Fibroblast of skin of left biceps (primary cell): ENCODE measurements around the gene MAPK10.
"Not testable (repeated sequence)": the region's sequence is repeated elsewhere in the genome, so short reads cannot be mapped to it uniquely, and the experiment has no call there.

Experiments used
- DNase-seq, 2 experiments: peaks; one replicate each; pipeline ENCODE4 v3.0.0-alpha.2; 2013; ENCODE audit warnings: low read depth in 2 of 2

MAPK10 gene

DNA sequence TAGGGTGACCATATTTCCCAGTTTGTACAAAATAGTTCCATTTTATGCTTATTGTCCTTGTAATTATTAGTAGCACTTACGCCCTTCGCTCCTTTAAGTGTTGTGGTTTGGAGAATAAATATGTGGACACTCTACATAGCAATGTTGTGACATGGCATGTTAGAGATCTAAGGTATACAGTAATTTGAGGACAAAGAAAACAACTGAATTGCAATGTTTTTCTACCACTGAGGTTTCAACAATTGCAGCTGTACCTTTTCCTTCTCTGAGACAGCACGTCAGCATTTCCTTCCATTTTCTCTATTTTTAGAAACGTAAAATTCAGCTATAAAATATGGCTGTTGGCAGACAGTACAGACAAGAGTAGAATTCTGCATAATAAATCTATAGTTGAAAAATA, 323.1 kb downstream of the MAPK10 start:
- no peak for DNase-seq

DNA sequence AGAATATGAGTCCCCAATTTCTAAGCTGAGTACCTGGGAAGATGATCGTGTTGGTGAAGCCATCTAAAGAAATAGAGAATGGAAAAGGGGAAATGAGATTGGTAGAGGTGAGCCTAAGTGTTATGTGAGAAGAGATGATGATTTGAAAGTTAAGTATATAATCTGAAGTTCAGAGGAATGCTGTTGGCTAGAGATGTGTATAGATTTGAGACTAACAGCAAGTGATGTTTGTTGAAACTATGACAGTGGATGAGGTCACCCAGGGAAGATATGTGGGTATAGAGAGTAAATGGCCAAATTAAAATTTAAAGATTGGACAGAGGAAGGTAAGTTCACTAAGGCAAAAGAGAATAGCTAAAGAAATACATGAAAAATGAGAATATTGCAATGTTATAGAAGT, 324.2 kb downstream of the MAPK10 start:
- DNase-seq: no peak

DNA sequence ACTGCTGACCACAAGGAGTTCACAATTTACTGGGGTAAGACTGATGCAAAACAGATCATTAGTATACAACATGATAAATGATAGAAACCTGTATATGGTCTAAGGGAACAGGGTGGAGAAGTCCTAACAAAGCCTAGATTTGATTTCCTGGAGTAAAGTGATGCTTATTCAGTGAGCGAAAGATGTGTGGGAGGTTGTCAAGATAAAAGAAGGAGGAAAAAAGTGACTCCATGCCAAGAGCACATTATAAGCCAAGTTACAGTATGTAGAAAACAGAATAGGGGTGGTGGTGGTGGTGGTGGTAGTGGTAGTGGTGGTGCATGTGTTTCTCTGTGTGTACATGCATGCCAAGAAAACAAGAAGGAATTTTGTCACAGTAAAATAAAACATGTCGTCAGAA, 325.2 kb downstream of the MAPK10 start:
- no peak for DNase-seq

DNA sequence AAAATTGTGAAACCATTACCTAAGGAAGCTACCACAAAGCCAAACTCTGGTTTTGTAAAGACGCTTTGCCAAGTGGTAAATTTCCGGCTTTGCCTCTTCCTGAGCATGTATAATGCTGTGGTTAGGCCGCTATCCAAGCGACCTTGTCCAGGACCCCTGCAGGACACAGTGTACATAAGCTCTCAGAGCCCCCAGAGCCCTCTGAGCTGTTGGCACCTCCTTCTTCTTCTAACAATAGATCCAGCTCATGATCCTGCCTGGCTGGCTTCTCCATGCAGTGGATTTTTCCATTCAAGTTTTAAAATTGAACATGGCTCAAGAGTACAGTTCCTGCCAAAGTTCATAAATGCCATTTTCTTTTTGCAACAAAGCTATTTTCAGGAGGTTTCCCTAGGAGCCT, 326.7 kb downstream of the MAPK10 start:
- peak; percentile 46 to 49 for DNase-seq

DNA sequence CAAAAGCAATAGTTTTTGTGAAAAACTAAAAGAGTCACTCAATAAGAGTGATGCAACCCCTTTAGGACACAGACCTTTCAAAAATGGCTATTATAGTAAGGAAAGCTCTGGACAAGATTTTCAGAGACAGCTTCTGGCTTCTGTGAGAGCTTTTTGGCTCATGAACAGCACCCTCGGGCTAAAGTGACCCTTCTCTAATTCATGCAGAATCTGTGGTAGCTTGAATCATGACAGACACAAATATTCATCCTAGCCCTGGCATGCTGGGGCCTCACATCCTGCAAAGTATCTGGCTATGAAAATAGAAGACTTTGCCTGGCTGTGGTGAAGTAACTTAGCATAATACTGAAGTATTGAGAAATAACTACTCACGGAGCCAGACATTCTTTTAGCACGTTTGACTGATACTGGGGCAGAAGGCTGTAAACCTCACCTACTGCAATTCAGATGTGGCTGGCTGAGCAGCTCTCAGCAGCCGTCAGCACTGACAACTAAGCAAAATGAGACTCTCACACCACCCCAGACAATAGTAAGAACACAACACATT, 327.3 kb downstream of the MAPK10 start:
- DNase-seq: peak; percentile 80 to 86

DNA sequence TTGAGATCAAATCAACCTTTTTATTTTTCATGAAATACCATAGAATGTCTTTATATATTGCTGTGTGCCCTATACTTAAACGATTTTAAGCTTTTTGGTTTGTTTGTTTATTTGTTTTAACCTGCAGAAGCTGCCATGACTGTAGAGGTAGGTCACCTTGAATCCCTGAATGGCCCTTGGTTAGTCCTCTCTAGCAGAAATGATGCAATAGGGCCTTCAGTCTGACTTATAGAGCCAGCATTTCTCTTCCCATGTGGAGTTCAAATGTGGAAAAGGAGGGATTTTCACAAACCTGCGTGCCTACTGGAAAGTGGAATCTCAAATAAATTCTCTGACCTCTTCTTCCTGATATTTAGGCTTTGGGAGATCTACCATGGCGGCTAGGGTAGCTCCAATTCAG, 327.9 kb downstream of the MAPK10 start:
- DNase-seq: no peak

DNA sequence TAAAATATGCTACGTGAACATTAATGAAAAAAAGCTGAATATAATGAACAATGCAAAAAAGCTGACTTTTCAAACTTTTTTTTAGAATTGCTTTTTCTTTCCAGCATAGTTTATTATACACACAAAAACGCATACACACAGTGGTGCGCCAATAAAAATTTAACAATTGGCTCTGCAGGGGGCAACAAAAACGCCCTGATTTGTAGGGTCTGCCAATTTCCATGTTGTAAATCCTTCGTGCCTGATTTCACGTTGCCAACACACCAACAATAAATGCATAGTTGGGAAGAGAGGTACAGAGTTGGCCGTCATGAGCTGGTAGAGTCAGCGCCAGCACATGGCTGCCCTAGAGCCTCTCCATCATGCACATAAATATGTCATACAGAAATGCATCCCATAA, 333.1 kb downstream of the MAPK10 start:
- DNase-seq: no peak

DNA sequence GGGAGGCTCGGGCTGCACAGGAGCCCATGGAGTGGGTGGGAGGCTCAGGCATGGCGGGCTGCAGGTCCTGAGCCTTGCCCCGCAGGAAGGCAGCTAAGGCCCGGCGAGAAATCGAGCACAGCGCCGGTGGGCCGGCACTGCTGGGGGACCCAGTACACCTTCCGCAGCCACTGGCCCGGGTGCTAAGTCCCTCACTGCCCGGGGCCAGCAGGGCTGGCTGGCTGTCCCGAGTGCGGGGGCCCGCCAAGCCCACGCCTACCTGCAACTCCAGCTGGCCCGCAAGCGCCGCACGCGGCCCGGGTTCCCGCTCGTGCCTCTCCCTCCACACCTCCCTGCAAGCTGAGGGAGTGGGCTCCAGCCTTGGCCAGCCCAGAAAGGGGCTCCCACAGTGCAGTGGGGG, 338.2 kb downstream of the MAPK10 start:
- not testable (repeated sequence) for DNase-seq

DNA sequence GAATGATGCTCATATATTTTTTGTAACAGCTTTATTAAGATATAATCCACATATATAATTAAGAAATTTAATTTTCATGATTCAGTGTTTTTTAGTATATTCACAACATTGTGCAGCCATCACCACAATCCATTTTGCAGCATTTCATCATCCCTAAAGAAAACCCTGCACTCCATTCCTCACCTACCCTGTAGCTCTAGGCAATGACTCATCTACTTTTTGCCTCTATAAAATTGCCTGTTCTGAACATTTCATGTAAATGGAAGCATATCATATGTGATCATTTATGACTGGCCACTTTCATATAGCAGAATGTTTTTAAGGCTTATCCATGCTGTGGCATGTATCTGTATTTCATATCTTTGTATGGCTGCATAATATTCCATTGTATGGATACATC, 339.9 kb downstream of the MAPK10 start:
- DNase-seq: no peak

DNA sequence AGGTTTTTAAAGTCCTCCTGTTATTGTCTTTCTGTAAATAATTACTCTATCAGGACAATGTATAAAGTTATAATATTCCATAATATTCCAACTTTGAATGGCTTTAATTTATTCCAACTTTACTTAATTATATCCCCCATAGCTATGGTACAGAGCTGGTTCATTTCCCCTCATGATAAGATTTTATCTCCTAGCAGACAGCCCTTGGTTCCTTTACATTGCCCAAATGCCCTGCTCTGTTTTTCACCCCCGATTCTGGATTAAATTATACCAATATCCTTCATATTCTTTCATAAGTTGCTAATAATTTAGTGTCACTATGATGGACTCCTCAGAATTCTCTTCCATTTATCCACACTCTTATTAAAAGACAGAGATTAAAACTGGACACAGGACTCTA, 340.5 kb downstream of the MAPK10 start:
- DNase-seq: no peak

DNA sequence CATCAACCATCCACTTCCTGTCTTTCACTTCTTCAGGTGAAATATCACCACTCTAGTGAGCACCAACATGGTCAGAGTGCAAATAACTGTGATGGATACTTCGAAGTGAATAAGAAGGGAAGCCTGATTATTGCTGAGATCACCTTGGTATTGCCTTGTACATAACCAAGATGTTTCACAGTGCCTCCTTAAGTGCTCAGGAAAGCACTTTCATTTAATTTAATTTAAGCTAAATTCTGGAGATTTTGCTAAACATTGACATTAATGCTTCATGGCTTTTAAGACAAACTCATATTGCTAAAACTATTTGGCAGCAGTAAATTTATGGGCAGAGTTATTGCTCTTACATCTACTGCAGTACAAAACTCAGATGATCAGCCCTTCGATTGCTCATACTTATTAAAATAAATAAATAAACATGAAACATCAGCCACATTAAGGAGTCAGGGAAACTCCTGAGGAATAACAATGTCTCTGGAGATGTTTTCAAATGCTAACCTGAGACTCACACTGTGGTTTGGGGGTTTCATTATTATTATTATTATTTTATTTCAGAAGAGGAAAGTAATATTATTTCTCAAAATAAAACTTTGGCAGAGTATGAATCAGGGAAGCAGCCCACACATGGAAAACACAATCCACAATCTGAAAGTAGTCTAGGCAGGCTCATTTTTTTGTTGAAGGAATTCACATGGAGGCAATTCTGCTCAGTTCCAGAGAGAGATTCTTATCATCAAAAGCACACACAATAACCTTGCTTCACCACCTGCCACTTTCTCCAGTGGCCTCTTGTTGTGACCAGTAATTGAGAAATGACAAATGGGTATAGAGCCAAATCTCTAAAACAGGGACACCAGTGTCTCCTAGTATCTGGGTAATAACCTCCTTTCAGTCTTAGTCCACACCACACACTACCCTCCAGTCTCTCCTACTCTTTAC, 344.2 kb downstream of the MAPK10 start:
- no peak for DNase-seq

DNA sequence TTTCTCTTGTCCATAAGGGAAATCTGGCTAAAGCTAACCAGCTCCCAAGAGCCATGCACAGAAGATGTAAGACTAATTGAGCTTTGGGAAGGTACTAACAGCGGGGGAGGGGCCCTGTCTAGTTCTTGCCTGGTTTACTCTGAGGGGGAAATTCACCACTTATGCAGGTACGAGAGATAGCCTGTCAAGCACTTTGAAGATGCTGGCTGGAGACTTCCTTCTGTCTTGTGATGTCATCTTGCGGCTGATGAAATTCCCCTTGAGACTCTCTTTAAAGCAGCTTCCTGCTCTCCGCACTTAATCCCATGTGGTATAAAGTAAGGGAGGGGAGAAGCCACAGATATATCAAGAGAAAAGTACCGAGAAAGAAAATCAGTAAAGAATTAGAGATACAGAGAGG, 345.3 kb downstream of the MAPK10 start:
- DNase-seq: peak in 1 of 2 experiments; percentile 18

DNA sequence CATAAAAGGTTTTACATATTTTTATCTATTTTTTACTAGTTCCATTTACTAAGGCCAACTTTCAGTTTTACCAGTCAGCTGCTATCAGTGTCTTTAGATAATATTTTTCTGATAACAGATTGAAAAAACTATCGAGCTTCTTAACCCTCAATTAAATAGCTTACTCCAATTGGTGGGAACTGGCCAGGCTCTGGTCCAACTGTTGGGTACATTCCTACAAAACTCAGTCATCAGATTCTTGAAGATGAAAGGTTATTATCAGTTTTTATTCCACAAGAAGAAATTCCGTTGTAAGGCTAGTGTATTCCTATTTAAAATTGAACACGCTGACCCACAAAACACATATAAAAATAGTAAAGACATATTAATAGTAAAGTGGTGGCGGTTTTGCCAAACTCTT, 346.2 kb downstream of the MAPK10 start:
- DNase-seq: peak in 1 of 2 experiments; percentile 26

DNA sequence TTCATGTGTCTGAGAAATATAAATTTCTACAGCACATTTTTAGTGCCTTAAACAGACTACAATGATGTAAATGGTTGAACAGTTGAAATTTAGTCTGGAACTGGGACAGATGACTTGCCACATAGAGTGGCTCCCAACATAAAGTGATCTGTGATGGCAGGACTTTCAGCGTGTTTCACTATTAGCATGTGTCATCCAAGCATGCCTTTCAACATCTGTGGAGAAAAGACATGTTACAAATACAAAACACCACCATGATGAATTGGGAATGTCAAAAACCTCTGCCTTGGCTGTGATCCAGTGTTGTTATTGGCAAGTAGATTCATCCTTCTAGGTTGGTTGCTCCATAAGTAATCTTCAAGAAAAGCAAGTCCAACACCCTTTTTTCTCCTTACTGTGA, 348.7 kb downstream of the MAPK10 start:
- DNase-seq: peak; percentile 97 to 98

DNA sequence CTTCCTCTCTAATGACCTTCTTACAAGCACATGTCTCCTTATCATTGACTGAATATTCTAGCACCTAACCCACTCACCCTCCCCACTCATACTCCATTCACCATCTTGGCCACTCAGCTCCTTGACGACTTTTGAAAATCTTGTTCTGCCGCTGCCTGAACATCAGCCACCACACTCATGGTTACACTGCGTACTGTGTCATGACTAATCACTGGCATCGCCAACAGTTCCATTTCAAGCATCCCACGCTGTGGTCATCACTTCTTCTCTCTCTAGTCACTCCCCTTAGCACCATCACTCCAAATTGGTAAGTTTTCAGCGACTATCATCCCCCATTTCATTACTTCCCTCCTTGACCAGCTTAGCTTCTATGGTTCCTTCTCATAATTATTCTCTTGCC, 352.8 kb downstream of the MAPK10 start:
- DNase-seq: no peak

DNA sequence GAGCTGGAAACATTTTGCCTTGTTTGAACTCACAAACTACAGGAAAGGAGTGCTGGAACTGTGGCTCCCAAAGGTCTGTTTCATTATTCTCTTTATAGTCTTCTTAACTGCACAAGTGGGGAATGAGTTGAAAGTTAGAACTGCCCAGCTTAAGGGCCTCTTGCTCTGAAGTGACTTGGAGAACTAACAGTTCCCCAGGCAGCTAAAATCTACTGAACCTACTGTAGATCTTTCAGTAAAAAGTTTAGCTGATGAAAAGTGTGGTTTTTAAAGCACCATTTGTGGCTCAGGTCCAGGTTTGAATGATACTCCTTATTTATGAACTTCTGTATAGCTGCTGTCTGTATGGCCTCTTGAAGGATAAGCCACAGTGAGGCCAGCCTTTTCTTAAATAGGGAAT, 353.8 kb downstream of the MAPK10 start:
- DNase-seq: peak in 1 of 2 experiments; percentile 13

DNA sequence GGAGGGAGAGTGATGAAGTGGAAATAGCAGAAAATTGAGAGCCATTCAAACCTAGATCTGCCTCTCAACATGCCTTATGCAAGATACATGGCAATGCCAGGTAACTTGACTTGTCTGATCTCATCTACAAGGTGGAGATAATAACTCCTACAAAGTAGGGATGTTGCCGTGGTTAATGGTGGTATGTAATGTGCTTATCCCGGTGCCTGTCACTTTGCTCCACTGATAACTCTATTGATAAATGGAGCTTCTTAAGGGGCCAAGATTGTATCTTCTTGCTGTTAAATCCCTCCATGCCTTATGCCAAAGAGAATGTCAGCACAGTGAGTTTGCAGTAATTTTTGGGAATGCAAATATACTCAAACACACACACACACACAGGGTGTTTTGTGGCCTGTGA, 355.8 kb downstream of the MAPK10 start:
- no peak for DNase-seq

DNA sequence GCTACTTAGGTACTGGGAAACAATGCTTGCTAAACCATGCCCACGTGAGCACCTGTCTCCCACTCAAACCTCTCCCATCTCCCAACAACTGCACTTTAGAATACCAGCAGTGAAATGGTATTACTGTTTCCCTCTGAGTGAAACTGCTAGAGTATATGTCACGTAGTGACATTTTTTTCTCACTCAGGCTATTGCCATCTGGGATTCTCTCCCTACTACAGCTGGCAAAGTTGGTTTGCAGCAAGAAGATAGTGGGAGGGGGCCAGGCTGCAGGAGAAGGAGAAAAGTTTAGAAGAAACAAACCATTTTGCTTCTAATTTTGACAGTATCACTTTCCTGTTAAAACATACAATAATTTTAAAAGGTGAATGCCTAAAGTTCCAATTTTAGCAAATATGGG, 358.3 kb downstream of the MAPK10 start:
- no peak for DNase-seq

DNA sequence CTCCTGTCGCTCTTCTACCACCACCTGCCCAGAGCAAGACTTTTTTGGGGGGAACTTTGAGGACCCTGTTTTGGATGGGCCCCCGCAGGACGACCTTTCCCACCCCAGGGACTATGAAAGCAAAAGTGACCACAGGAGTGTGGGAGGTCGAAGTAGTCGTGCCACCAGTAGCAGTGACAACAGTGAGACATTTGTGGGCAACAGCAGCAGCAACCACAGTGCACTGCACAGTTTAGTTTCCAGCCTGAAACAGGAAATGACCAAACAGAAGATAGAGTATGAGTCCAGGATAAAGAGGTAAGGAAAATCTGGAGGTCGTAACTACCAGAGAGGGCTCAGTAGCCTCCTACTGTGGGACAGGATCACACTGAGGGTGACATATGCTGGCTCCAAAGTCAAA, 364.5 kb downstream of the MAPK10 start:
- DNase-seq: no peak

DNA sequence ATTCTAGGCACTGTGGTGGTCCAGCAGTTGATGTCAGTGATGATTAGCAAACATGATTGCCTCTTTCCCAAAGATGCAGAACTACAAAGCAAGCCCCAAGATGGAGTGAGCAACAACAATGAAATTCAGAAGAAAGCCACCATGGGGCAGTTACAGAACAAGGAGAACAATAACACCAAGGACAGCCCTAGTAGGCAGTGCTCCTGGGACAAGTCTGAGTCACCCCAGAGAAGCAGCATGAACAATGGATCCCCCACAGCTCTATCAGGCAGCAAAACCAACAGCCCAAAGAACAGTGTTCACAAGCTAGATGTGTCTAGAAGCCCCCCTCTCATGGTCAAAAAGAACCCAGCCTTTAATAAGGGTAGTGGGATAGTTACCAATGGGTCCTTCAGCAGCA, 365.3 kb downstream of the MAPK10 start:
- DNase-seq: no peak

DNA sequence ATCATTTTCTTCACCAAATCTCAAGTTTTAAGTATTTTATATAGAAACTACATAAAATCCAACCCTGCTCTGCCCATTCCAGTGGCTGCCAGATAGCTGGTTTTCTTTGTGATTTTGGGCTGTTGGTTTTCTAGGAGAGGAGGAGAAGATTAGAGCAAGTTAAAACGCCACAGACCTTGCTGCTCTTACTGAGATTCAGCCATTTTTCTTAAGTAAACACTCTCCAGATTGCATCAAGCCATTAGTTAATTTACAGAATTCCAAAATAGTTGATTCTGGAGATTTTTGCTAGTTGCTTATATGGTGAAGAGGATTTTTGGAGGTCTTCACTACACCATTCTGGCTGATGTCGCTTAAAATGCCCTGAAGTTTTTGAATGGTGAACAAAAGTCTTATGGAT, 366.2 kb downstream of the MAPK10 start:
- DNase-seq: no peak

DNA sequence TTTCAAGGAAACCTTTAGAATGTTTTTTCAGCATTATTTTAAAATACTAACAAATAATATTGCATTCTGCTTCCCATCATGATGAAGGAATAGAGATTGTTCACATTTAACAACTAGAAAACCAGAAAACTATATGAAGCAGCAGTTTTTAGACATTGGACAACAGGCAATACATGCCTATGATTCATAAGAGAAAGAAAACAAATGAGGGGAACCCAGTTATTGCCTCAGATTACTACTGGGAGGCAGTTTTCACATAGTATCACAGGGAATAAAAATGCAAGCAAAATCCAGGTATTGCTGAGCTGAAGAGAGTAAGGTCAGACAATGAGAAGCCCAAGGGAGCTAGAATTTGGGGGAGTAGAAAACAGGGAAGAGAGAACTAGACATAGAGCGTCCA, 373.6 kb downstream of the MAPK10 start:
- DNase-seq: no peak

DNA sequence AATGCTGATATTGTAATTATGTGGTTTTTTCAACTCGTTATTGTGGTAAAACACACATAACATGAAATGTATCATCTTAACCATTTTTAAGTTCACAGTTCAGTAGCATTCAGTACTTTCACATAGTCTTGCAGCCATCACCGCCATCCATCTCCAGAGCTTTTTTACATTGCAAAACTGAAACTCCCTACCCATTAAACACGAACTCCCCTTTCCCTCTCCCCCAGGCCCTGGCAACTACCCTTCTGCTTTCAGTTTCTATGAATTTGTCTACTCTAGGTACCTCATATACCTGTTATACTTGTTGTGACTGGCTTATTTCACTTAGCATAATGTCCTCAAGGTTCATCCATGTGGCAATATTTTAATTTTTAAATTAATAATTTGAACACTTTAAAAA, 380.6 kb downstream of the MAPK10 start:
- no peak for DNase-seq

DNA sequence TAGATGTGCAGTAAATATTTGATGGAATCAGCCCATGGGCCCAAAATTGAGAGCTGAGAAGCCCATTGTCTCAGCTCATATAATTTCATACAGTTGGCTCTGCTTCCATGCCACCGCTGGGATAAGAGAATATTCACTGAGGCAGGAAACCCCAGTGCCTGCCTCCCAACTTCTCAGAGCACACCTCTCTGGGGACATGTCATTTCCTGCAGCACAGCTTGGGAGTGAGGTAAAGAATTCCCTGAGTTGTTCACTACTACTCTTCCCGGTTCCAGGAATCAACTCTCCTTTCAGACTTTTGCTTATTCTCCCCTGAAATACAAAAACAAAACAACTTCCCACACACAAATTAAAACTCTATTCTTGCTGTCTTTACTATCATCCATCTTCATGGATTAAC, 389.3 kb downstream of the MAPK10 start:
- no peak for DNase-seq
